Measurements from ENCODE around the gene DMPK. TPM values are rescaled to one million over a fixed set of nuclear protein-coding genes. Genes with fewer than 3 reads are reported as not detected.

The DMPK gene
- total and polyA plus RNA-seq, 2 donors from 2014 or later: 31.3 to 63.0 TPM

DNA sequence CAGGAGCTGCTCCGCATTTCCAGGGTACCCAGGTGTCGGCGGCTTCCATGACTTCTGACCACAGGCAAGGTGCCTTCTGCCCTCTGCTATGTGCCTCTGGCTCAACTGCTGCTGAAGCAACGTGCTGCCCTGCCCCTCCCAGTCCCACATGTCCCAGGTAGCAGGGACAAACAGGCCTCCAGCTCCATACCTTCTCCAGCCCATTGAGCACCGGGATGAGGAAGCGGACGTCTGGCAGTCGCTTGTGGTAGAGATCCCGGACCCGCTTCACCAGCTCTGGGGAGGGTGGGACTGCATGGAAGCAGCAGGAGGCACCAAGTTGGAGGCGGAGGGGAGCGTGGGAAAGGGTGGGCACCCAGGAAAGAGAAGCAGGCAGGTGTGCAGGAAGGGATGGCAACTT is 40.9 kb upstream of the DMPK start:
- TF ChIP-seq, protein P1, sequence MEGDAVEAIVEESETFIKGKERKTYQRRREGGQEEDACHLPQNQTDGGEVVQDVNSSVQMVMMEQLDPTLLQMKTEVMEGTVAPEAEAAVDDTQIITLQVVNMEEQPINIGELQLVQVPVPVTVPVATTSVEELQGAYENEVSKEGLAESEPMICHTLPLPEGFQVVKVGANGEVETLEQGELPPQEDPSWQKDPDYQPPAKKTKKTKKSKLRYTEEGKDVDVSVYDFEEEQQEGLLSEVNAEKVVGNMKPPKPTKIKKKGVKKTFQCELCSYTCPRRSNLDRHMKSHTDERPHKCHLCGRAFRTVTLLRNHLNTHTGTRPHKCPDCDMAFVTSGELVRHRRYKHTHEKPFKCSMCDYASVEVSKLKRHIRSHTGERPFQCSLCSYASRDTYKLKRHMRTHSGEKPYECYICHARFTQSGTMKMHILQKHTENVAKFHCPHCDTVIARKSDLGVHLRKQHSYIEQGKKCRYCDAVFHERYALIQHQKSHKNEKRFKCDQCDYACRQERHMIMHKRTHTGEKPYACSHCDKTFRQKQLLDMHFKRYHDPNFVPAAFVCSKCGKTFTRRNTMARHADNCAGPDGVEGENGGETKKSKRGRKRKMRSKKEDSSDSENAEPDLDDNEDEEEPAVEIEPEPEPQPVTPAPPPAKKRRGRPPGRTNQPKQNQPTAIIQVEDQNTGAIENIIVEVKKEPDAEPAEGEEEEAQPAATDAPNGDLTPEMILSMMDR (IDR thresholded peaks at IDR 0.05; ENCODE audit: borderline replicate concordance, extremely low read depth, insufficient read depth): no peak
- no peak overlapping the region for H3K9ac ChIP-seq (ENCODE audit: low read length in 3 of 3)
- intact Hi-C loops (cut with DNase I): no loop called here
- no peaks in the 10 kb centered on the region for H3K9me3 ChIP-seq (ENCODE audit: control insufficient read depth in 2 of 3, insufficient read depth in 1 of 3, low read length in 3 of 3)
- no peak overlapping the region for H3K27ac ChIP-seq (ENCODE audit: low read depth in 2 of 2, low read length in 2 of 2)
- no peak for FAIRE-seq
- peak in 2 of 5 donors; percentile 27 to 50 for DNase-seq
- H3K4me1 ChIP-seq (ENCODE audit: control insufficient read depth in 2 of 3, insufficient read depth in 2 of 3, low read depth in 1 of 3, low read length in 3 of 3): no peaks in the 10 kb centered on the region
- H3K27me3 ChIP-seq (ENCODE audit: control insufficient read depth, insufficient read depth, low read length): no peaks in the 10 kb centered on the region
- H3K4me3 ChIP-seq (ENCODE audit: low read length in 3 of 3): no peak overlapping the region
- peaks cover 0 to 20% (median 14%) of the 10 kb centered on the region in 3 donors for H3K36me3 ChIP-seq (ENCODE audit: control insufficient read depth in 2 of 3, insufficient read depth in 3 of 3, low read length in 3 of 3)

DNA sequence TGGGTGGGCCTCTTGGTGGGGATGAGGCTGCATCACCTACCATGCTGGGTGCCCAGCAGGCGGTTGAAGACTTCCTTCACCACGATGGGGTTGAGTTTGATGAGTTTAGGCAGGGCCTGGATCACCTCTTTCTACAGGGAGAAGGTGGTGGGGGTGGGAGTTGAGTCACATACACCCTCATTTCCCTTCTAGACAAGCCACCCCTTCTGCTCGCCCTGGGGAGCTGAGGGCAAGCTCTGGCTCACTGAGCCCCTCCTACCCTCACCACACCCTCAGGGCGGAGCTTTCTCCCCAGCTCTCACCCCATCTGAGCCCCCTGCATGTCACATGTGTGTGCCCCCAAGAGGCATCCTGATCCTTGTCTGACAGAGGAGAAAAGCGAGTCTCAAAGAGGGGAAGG is 40.4 kb upstream of the DMPK start:
- H3K36me3 ChIP-seq (ENCODE audit: control insufficient read depth in 2 of 3, insufficient read depth in 3 of 3, low read length in 3 of 3): peaks cover 0 to 16% (median 14%) of the 10 kb centered on the region in 3 donors
- TF ChIP-seq, protein P1 (IDR thresholded peaks at IDR 0.05; ENCODE audit: borderline replicate concordance, extremely low read depth, insufficient read depth): no peak

DNA sequence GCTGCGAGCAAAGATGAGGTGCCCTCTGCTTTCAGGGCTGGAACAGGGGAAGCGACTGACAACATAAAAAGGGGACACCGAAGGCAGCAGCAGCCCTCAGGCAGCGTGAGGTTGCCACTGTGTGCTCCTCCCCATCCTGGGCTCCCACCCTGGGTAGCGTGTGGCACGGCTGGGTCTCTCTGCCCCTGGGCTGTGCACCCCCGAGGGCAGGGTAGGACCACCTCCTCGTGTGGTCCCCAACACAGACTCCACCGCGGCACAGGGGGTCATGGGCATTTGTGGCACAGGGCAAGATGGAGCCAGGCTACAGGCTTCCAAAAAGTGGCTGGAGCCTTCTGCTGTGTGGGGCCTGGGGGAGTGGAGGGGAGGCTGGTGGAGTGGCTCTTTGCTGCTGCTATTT is 39.3 kb upstream of the DMPK start:
- FAIRE-seq (no peak), DNase-seq (no peak)
- intact Hi-C loops (cut with DNase I): no loop called here
- no peak overlapping the region for H3K4me3 ChIP-seq (ENCODE audit: low read length in 3 of 3)
- no peaks in the 10 kb centered on the region for H3K27me3 ChIP-seq (ENCODE audit: control insufficient read depth, insufficient read depth, low read length)
- H3K36me3 ChIP-seq (ENCODE audit: control insufficient read depth in 2 of 3, insufficient read depth in 3 of 3, low read length in 3 of 3): peaks cover 0 to 14% (median 11%) of the 10 kb centered on the region in 3 donors
- no peaks in the 10 kb centered on the region for H3K4me1 ChIP-seq (ENCODE audit: control insufficient read depth in 2 of 3, insufficient read depth in 2 of 3, low read depth in 1 of 3, low read length in 3 of 3)
- H3K9me3 ChIP-seq (ENCODE audit: control insufficient read depth in 2 of 3, insufficient read depth in 1 of 3, low read length in 3 of 3): no peaks in the 10 kb centered on the region
- H3K9ac ChIP-seq (ENCODE audit: low read length in 3 of 3): no peak overlapping the region
- TF ChIP-seq, protein P1 (IDR thresholded peaks at IDR 0.05; ENCODE audit: borderline replicate concordance, extremely low read depth, insufficient read depth): no peak
- H3K27ac ChIP-seq (ENCODE audit: low read depth in 2 of 2, low read length in 2 of 2): no peak overlapping the region

More for the DNA sequence above, 40.4 kb upstream of the DMPK start:
- no peak overlapping the region for H3K4me3 ChIP-seq (ENCODE audit: low read length in 3 of 3)
- H3K27ac ChIP-seq (ENCODE audit: low read depth in 2 of 2, low read length in 2 of 2): no peak overlapping the region
- FAIRE-seq: no peak
- DNase-seq: no peak
- H3K9me3 ChIP-seq (ENCODE audit: control insufficient read depth in 2 of 3, insufficient read depth in 1 of 3, low read length in 3 of 3): no peaks in the 10 kb centered on the region
- intact Hi-C loops (cut with DNase I): no loop called here
- H3K4me1 ChIP-seq (ENCODE audit: control insufficient read depth in 2 of 3, insufficient read depth in 2 of 3, low read depth in 1 of 3, low read length in 3 of 3): no peaks in the 10 kb centered on the region
- no peak overlapping the region for H3K9ac ChIP-seq (ENCODE audit: low read length in 3 of 3)
- H3K27me3 ChIP-seq (ENCODE audit: control insufficient read depth, insufficient read depth, low read length): no peaks in the 10 kb centered on the region

DNA sequence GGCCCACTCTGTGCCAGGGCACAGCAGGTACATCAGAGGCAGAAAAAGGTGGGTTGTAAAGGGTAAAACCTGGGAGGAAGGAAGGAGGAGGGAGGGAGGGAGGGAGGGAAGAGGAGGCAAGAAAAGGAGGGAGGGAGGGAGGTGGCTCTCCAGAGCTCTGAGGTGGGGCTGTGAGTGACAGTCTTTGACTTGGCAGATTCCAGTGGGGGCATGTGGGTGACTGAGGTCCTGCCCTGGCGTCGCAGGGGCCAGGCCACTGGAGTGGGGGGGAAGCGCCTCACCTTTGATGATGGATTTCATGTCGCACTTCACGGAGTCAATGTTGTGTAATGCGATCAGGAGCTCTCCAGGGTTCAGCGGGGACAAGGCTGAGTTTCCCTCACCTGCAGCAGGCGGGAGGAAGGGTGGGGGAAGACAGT is 38.8 kb upstream of the DMPK start:
- Histone ChIP-seq H3K9me3 (ENCODE audit: control insufficient read depth in 2 of 3, insufficient read depth in 1 of 3, low read length in 3 of 3) (no peaks in the 10 kb centered on the region), H3K27ac (ENCODE audit: low read depth in 2 of 2, low read length in 2 of 2) (no peak overlapping the region), H3K27me3 (ENCODE audit: control insufficient read depth, insufficient read depth, low read length) (no peaks in the 10 kb centered on the region), H3K36me3 (ENCODE audit: control insufficient read depth in 2 of 3, insufficient read depth in 3 of 3, low read length in 3 of 3) (peaks cover 0 to 9% (median 9%) of the 10 kb centered on the region in 3 donors), H3K4me3 (ENCODE audit: low read length in 3 of 3) (no peak overlapping the region), H3K9ac (ENCODE audit: low read length in 3 of 3) (no peak overlapping the region), H3K4me1 (ENCODE audit: control insufficient read depth in 2 of 3, insufficient read depth in 2 of 3, low read depth in 1 of 3, low read length in 3 of 3) (no peaks in the 10 kb centered on the region)
- TF ChIP-seq, protein P1 (IDR thresholded peaks at IDR 0.05; ENCODE audit: borderline replicate concordance, extremely low read depth, insufficient read depth): no peak
- no peak for FAIRE-seq
- intact Hi-C loops (cut with DNase I): no loop called here
- DNase-seq: peak in 2 of 5 donors; percentile 38 to 42

Measured in kidney (tissue), 14 donors.